WTC11 (cell line): ENCODE measurements around the gene ELK1. TPM values are rescaled to one million over a fixed set of nuclear protein-coding genes. Genes with fewer than 3 reads are reported as not detected.

Source experiments
- ATAC-seq: fragments of 200-7000 bp; cut with Tn5 transposase; 2 replicates; pipeline ENCODE4 v1.10.0; 2021; ENCODE audit warnings: mild to moderate bottlenecking, moderate library complexity
- CTCF ChIA-PET: fragments of 300-600 bp; sonication (Branson Sonifier 250); formaldehyde crosslinking; loops from one replicate; lab custom pipeline; 2021; ENCODE audit warnings: antibody characterized with exemption; lab: Charles Lee
- POLR2A ChIA-PET: fragments of 350-600 bp; sonication (Branson Sonifier 250); formaldehyde crosslinking; loops from one replicate; lab custom pipeline; 2021; ENCODE audit warnings: antibody characterized with exemption; lab: Charles Lee
- DNase-seq: peaks from one replicate; pipeline ENCODE4 v3.0.0; 2021; ENCODE audit warnings: low spot score
- H3K27ac Mint-ChIP-seq: 2 replicates; pipeline ENCODE4 v1.8.0; 2021; ENCODE audit warnings: mixed read lengths
- H3K27me3 Mint-ChIP-seq: 2 replicates; pipeline ENCODE4 v1.8.0; 2021; ENCODE audit warnings: low read depth, mild to moderate bottlenecking, moderate library complexity, mixed read lengths
- H3K36me3 Mint-ChIP-seq: 2 replicates; pipeline ENCODE4 v1.8.0; 2021; ENCODE audit warnings: mixed read lengths
- H3K4me1 Mint-ChIP-seq: 2 replicates; pipeline ENCODE4 v1.8.0; 2022; ENCODE audit warnings: mixed read lengths
- H3K4me3 Mint-ChIP-seq: 2 replicates; pipeline ENCODE4 v1.8.0; 2021; ENCODE audit warnings: mild to moderate bottlenecking, moderate library complexity, mixed read lengths
- H3K9me3 Mint-ChIP-seq: 2 replicates; pipeline ENCODE4 v1.8.0; 2021; ENCODE audit warnings: mixed read lengths
- ELF4 ChIP-seq: sonication (generic); formaldehyde crosslinking; IDR thresholded peaks from 2 replicates; pipeline ENCODE4 v1.8.1; 2022; ENCODE audit warnings: low read depth, mild to moderate bottlenecking, moderate library complexity, missing genetic modification reagents
- EMX1 ChIP-seq: fragments of 250-450 bp; sonication (Bioruptor Pico); IDR thresholded peaks from 2 replicates; pipeline ENCODE4 v1.8.0; 2021; ENCODE audit warnings: mild to moderate bottlenecking
- JAZF1 ChIP-seq: fragments of 250-450 bp; sonication (Bioruptor Pico); IDR thresholded peaks from 2 replicates; pipeline ENCODE4 v1.9.0; 2021; ENCODE audit warnings: moderate library complexity, mild to moderate bottlenecking, inconsistent platforms
- OVOL2 ChIP-seq: fragments of 250-450 bp; sonication (Bioruptor Pico); IDR thresholded peaks from 2 replicates; pipeline ENCODE4 v1.9.0; 2021; ENCODE audit warnings: mild to moderate bottlenecking, borderline replicate concordance
- TEAD1 ChIP-seq: sonication (generic); formaldehyde crosslinking; IDR thresholded peaks from 2 replicates; pipeline ENCODE4 v1.8.0; 2022; ENCODE audit warnings: mild to moderate bottlenecking, missing genetic modification reagents
- TEAD4 ChIP-seq: sonication (generic); formaldehyde crosslinking; IDR thresholded peaks from 2 replicates; pipeline ENCODE4 v1.8.0; 2022; ENCODE audit warnings: mild to moderate bottlenecking, missing genetic modification reagents
- total RNA-seq: library from RNA; stranded (reverse); gene quantifications from 3 replicates; pipeline ENCODE4 v1.2.3, GENCODE V29; 2021
- TF ChIP-seq, protein P1 (sequence below): sonication (generic); formaldehyde crosslinking; IDR thresholded peaks from 2 replicates; pipeline ENCODE4 v1.8.0; 2022; ENCODE audit warnings: mild to moderate bottlenecking, missing genetic modification reagents
- TF ChIP-seq, protein P2 (sequence below): sonication (generic); formaldehyde crosslinking; IDR thresholded peaks from 2 replicates; pipeline ENCODE4 v1.8.0; 2023; ENCODE audit warnings: mild to moderate bottlenecking, missing genetic modification reagents
- TF ChIP-seq, protein P3 (sequence below): sonication (generic); formaldehyde crosslinking; IDR thresholded peaks from 2 replicates; pipeline ENCODE4 v1.8.1; 2022; ENCODE audit warnings: mild to moderate bottlenecking, moderate library complexity, missing genetic modification reagents
- TF ChIP-seq, protein P4 (sequence below): sonication (generic); formaldehyde crosslinking; IDR thresholded peaks from 2 replicates; pipeline ENCODE4 v1.8.1; 2023; ENCODE audit warnings: mild to moderate bottlenecking, missing genetic modification reagents, moderate library complexity
- TF ChIP-seq, protein P5 (sequence below): sonication (generic); formaldehyde crosslinking; IDR thresholded peaks from 2 replicates; pipeline ENCODE4 v1.8.1; 2023; ENCODE audit warnings: mild to moderate bottlenecking, missing genetic modification reagents, borderline replicate concordance
- TF ChIP-seq, protein P6 (sequence below): sonication (generic); formaldehyde crosslinking; IDR thresholded peaks from 2 replicates; pipeline ENCODE4 v1.8.0; 2022; ENCODE audit warnings: missing genetic modification reagents
- TF ChIP-seq, protein P7 (sequence below): sonication (generic); formaldehyde crosslinking; IDR thresholded peaks from 2 replicates; pipeline ENCODE4 v1.8.0; 2022; ENCODE audit warnings: mild to moderate bottlenecking, missing genetic modification reagents

ELK1 gene
- total RNA-seq, 1 experiment from 2014 or later = 35.8 TPM

DNA sequence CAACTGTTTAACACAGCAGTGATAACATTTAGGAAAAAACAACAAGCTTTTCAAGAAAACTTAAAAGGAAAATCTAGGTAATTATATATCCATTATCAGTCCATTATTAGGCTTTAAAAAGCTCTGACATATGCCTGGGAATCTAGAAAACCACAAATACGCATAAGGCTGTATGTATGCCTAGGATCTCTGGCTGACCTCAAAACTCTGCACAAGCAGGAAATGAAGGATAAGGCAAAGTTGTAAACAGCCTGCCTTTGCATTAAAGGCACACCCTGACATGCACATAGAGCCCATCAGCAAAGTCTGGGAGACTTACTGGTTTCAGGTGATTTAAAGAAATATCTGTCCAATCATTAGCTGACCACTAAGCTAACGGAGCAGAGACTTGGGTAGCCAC is 54.1 kb downstream of the ELK1 start:
- Mint-ChIP-seq H3K4me3 (no peak overlapping the region), H3K36me3 (peaks cover 4% of the 10 kb centered on the region; the same call in 1 of the 2 replicates), H3K27me3 (no peaks in the 10 kb centered on the region), H3K9me3 (peaks cover 4% of the 10 kb centered on the region; the same call in 1 of the 2 replicates), H3K4me1 (peaks cover 9% of the 10 kb centered on the region), H3K27ac (no peak overlapping the region)
- POLR2A ChIA-PET = interaction anchor here (0.9 kb wide), 1 partner anchor 23 kb away, joined by 3 read pairs; no protein-coding TSS in a partner anchor
- ATAC-seq = no peak
- DNase-seq = no peak
- TF ChIP-seq ELF4 (CRISPR knock-in tag) = no peak
- TF ChIP-seq TEAD1 (CRISPR knock-in tag) = no peak
- TF ChIP-seq, protein P1, sequence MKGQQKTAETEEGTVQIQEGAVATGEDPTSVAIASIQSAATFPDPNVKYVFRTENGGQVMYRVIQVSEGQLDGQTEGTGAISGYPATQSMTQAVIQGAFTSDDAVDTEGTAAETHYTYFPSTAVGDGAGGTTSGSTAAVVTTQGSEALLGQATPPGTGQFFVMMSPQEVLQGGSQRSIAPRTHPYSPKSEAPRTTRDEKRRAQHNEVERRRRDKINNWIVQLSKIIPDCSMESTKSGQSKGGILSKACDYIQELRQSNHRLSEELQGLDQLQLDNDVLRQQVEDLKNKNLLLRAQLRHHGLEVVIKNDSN (CRISPR knock-in tag) = no peak
- TF ChIP-seq TEAD4 (CRISPR knock-in tag) = no peak
- TF ChIP-seq OVOL2 (CRISPR knock-in tag) = no peak
- TF ChIP-seq, protein P2, sequence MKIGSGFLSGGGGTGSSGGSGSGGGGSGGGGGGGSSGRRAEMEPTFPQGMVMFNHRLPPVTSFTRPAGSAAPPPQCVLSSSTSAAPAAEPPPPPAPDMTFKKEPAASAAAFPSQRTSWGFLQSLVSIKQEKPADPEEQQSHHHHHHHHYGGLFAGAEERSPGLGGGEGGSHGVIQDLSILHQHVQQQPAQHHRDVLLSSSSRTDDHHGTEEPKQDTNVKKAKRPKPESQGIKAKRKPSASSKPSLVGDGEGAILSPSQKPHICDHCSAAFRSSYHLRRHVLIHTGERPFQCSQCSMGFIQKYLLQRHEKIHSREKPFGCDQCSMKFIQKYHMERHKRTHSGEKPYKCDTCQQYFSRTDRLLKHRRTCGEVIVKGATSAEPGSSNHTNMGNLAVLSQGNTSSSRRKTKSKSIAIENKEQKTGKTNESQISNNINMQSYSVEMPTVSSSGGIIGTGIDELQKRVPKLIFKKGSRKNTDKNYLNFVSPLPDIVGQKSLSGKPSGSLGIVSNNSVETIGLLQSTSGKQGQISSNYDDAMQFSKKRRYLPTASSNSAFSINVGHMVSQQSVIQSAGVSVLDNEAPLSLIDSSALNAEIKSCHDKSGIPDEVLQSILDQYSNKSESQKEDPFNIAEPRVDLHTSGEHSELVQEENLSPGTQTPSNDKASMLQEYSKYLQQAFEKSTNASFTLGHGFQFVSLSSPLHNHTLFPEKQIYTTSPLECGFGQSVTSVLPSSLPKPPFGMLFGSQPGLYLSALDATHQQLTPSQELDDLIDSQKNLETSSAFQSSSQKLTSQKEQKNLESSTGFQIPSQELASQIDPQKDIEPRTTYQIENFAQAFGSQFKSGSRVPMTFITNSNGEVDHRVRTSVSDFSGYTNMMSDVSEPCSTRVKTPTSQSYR = no peak
- no peak for TF ChIP-seq EMX1 (CRISPR knock-in tag)
- CTCF ChIA-PET = interaction anchor here (1.0 to 1.2 kb wide), 2 partner anchors 11 to 14 kb away, joined by 3 to 4 read pairs; partner anchors contain the start of gene TIMP1

DNA sequence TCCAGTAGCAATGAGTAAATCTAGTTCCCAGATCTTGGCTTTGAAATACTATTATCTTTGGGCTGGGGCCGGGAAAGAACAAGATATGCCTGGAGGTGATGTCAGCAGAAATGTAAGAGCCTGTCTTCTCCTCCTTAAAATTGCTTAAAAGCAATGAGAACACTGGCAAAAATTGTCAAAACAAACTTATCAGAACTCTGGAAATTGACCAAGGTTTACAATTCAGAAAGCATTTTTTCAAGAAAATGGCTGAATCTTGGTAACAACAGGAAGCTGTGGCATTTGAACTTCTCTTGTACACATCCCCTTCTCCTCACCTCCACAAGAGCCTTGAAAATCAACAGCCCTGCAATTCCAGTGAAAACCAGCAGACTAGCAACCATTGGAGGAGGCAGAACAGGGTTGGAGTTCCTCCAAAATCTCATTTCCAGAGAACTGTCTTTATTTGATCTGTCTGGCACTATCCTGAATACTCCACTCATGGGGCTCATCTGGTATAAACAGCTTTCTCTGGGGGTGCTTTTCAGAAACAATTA is 54.6 kb downstream of the ELK1 start:
- no peak for ATAC-seq
- POLR2A ChIA-PET = interaction anchor here (0.9 kb wide), 1 partner anchor 22 kb away, joined by 3 read pairs; no protein-coding TSS in a partner anchor
- CTCF ChIA-PET = interaction anchor here (1.0 to 1.2 kb wide), 2 partner anchors 10 to 14 kb away, joined by 3 to 4 read pairs; partner anchors contain the start of gene TIMP1
- TF ChIP-seq OVOL2 (CRISPR knock-in tag) = no peak
- TF ChIP-seq, protein P3, sequence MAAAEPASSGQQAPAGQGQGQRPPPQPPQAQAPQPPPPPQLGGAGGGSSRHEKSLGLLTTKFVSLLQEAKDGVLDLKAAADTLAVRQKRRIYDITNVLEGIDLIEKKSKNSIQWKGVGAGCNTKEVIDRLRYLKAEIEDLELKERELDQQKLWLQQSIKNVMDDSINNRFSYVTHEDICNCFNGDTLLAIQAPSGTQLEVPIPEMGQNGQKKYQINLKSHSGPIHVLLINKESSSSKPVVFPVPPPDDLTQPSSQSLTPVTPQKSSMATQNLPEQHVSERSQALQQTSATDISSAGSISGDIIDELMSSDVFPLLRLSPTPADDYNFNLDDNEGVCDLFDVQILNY = no peak
- no peak for TF ChIP-seq JAZF1 (CRISPR knock-in tag)
- TF ChIP-seq, protein P4, sequence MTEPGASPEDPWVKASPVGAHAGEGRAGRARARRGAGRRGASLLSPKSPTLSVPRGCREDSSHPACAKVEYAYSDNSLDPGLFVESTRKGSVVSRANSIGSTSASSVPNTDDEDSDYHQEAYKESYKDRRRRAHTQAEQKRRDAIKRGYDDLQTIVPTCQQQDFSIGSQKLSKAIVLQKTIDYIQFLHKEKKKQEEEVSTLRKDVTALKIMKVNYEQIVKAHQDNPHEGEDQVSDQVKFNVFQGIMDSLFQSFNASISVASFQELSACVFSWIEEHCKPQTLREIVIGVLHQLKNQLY (CRISPR knock-in tag) = no peak
- TF ChIP-seq, protein P5, sequence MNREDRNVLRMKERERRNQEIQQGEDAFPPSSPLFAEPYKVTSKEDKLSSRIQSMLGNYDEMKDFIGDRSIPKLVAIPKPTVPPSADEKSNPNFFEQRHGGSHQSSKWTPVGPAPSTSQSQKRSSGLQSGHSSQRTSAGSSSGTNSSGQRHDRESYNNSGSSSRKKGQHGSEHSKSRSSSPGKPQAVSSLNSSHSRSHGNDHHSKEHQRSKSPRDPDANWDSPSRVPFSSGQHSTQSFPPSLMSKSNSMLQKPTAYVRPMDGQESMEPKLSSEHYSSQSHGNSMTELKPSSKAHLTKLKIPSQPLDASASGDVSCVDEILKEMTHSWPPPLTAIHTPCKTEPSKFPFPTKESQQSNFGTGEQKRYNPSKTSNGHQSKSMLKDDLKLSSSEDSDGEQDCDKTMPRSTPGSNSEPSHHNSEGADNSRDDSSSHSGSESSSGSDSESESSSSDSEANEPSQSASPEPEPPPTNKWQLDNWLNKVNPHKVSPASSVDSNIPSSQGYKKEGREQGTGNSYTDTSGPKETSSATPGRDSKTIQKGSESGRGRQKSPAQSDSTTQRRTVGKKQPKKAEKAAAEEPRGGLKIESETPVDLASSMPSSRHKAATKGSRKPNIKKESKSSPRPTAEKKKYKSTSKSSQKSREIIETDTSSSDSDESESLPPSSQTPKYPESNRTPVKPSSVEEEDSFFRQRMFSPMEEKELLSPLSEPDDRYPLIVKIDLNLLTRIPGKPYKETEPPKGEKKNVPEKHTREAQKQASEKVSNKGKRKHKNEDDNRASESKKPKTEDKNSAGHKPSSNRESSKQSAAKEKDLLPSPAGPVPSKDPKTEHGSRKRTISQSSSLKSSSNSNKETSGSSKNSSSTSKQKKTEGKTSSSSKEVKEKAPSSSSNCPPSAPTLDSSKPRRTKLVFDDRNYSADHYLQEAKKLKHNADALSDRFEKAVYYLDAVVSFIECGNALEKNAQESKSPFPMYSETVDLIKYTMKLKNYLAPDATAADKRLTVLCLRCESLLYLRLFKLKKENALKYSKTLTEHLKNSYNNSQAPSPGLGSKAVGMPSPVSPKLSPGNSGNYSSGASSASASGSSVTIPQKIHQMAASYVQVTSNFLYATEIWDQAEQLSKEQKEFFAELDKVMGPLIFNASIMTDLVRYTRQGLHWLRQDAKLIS = no peak
- no peak for DNase-seq
- H3K27me3 Mint-ChIP-seq = no peaks in the 10 kb centered on the region
- H3K4me1 Mint-ChIP-seq = peaks cover 9% of the 10 kb centered on the region
- H3K27ac Mint-ChIP-seq = no peak overlapping the region
- no peak overlapping the region for H3K4me3 Mint-ChIP-seq
- peaks cover 4% of the 10 kb centered on the region; the same call in 1 of the 2 replicates for H3K9me3 Mint-ChIP-seq
- H3K36me3 Mint-ChIP-seq = peaks cover 4% of the 10 kb centered on the region; the same call in 1 of the 2 replicates

DNA sequence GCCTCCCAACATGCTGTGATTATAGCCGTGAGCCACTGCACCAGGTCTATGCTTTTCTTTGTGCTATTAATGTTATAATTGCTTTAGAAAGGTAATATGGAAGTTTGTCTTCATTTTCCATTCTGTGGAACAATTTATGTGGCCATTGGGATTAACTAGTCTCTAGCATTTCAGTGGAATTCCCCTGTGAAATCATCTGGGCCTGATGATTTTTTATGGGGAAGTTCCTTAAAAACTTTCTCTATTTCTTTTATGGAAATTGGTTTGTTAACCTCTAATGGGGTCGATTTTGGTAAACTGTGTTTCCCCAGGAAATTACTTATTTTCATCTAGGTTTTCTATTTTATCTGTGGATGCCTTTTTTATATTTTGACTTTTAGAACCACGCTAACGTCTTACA is 56.8 kb downstream of the ELK1 start:
- H3K27me3 Mint-ChIP-seq = no peaks in the 10 kb centered on the region
- TF ChIP-seq, protein P2 = no peak
- TF ChIP-seq, protein P6, sequence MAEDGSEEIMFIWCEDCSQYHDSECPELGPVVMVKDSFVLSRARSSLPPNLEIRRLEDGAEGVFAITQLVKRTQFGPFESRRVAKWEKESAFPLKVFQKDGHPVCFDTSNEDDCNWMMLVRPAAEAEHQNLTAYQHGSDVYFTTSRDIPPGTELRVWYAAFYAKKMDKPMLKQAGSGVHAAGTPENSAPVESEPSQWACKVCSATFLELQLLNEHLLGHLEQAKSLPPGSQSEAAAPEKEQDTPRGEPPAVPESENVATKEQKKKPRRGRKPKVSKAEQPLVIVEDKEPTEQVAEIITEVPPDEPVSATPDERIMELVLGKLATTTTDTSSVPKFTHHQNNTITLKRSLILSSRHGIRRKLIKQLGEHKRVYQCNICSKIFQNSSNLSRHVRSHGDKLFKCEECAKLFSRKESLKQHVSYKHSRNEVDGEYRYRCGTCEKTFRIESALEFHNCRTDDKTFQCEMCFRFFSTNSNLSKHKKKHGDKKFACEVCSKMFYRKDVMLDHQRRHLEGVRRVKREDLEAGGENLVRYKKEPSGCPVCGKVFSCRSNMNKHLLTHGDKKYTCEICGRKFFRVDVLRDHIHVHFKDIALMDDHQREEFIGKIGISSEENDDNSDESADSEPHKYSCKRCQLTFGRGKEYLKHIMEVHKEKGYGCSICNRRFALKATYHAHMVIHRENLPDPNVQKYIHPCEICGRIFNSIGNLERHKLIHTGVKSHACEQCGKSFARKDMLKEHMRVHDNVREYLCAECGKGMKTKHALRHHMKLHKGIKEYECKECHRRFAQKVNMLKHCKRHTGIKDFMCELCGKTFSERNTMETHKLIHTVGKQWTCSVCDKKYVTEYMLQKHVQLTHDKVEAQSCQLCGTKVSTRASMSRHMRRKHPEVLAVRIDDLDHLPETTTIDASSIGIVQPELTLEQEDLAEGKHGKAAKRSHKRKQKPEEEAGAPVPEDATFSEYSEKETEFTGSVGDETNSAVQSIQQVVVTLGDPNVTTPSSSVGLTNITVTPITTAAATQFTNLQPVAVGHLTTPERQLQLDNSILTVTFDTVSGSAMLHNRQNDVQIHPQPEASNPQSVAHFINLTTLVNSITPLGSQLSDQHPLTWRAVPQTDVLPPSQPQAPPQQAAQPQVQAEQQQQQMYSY (CRISPR knock-in tag) = no peak
- TF ChIP-seq, protein P7, sequence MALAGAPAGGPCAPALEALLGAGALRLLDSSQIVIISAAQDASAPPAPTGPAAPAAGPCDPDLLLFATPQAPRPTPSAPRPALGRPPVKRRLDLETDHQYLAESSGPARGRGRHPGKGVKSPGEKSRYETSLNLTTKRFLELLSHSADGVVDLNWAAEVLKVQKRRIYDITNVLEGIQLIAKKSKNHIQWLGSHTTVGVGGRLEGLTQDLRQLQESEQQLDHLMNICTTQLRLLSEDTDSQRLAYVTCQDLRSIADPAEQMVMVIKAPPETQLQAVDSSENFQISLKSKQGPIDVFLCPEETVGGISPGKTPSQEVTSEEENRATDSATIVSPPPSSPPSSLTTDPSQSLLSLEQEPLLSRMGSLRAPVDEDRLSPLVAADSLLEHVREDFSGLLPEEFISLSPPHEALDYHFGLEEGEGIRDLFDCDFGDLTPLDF (CRISPR knock-in tag) = no peak
- TF ChIP-seq, all 79 proteins: peak for 0
- peaks cover 4% of the 10 kb centered on the region; the same call in 1 of the 2 replicates for H3K36me3 Mint-ChIP-seq
- no peak for ATAC-seq
- H3K9me3 Mint-ChIP-seq = peaks cover 4% of the 10 kb centered on the region; the same call in 1 of the 2 replicates
- no peak overlapping the region for H3K4me3 Mint-ChIP-seq
- H3K27ac Mint-ChIP-seq = no peak overlapping the region
- no peak for DNase-seq
- H3K4me1 Mint-ChIP-seq = peaks cover 9% of the 10 kb centered on the region
- ChIA-PET CTCF (no interaction called here), POLR2A (no interaction called here)
